ENCODE data around the gene SPPL2A.

- TF ChIP-seq CTCF (IDR thresholded peaks at IDR 0.05; ENCODE audit: low read length) (no peak), EZH2 (optimal IDR thresholded peaks at IDR 0.05; ENCODE audit: low read depth, low read length) (no peak), EZH2phosphoT487 (IDR thresholded peaks at IDR 0.05; ENCODE audit: low read length) (no peak)
These were observed 26.0 kb upstream of the SPPL2A start for GRCh38 chr15:50791486-50791885.

All from MM.1S (cell line).